ENCODE data around the gene RHD. TPM values are rescaled to one million over a fixed set of nuclear protein-coding genes. Genes with fewer than 3 reads are reported as not detected.
A peak's percentile ranks its signal among the peaks of the same experiment; 100 is the strongest.
"Not testable (repeated sequence)": the region's sequence is repeated elsewhere in the genome, so short reads cannot be mapped to it uniquely, and the experiment has no call there.

Gene RHD
- total RNA-seq, 3 donors from 2014 or later (not counting 1 experiment from before 2014, with no cell fraction given), result 0.21 TPM; not detected in 2

DNA sequence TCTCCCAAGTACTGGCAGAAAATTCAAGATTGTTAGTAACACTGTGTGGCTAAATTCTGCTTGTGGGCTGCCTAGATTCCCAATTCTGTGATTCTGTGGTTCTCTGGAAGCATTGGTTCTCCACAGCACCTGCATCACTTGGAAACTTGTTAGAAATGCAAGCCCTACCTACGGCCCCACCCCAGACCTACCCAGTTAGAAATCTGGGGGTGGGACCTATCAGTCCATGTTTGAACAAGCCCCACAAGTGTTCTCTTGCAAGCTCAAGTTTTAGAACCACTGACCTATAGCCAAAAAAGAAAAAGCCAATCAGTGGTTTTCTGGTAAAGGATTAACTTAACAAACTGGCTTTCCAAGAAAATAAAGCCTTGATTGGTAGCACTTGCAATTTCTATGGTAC is 35.9 kb downstream of the RHD start:
- DNase-seq; H3K27ac ChIP-seq (ENCODE audit: low read length); H3K9me3 Mint-ChIP-seq; intact Hi-C loops (cut with micrococcal nuclease); H3K4me1 Mint-ChIP-seq; H3K4me1 ChIP-seq (ENCODE audit: control insufficient read depth, insufficient read depth, low read length); H3K36me3 ChIP-seq (ENCODE audit: control insufficient read depth, insufficient read depth, low read length); H3K4me3 Mint-ChIP-seq; H3K27me3 ChIP-seq (ENCODE audit: control insufficient read depth, insufficient read depth, low read length); H3K9me3 ChIP-seq (ENCODE audit: control insufficient read depth, insufficient read depth, low read length); H3K4me3 ChIP-seq (ENCODE audit: low read length); H3K27me3 Mint-ChIP-seq (ENCODE audit: low read depth in 2 of 2); ATAC-seq; H3K36me3 Mint-ChIP-seq; H3K27ac Mint-ChIP-seq: not testable (repeated sequence)
- WGBS (ENCODE audit: insufficient coverage), result no CpG with 5 or more reads among the region's 1 CpG

DNA sequence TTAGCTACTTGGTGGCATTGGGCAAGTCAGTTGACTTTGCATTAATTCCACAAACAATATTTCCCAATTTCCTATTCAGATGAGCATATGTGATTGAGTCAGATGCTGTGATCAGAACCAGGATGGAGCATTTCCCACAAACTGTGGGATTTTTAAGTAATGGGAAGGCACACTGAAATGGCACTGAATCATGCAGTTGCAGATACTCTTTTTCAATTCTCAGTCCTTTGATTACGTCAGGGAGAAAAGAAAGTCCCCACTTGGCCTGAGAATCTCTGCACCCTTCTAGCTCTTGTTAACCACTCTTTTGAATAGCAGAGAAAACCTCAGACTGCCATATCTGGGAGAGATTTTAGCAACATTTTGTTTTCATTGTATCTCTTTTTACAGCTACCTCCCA is 36.8 kb downstream of the RHD start:
- not testable (repeated sequence) for H3K36me3 ChIP-seq (ENCODE audit: control insufficient read depth, insufficient read depth, low read length); H3K27ac Mint-ChIP-seq; DNase-seq

DNA sequence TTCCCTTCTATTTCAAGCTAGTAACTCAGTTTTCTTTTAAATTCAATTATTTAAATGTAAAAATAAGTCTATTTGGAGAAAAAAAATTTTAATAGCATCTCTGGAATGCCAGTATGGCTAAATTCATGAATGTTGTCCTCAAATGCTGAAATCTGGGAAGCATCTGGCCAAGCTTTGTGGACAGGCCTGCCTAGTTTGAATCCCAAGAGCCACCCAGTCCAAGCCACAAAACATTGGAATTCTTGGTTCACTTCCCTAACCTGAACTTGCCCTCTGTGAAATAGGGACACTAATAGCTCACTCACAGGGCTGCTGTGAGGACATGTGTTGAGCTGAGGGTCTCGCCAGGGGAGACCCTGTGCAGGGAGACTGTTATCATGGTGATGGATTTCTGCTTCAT is 37.2 kb downstream of the RHD start:
- H3K9me3 ChIP-seq (ENCODE audit: control insufficient read depth, insufficient read depth, low read length); H3K27me3 ChIP-seq (ENCODE audit: control insufficient read depth, insufficient read depth, low read length); H3K4me1 Mint-ChIP-seq; DNase-seq; H3K4me1 ChIP-seq (ENCODE audit: control insufficient read depth, insufficient read depth, low read length); intact Hi-C loops (cut with micrococcal nuclease); H3K36me3 ChIP-seq (ENCODE audit: control insufficient read depth, insufficient read depth, low read length); H3K27ac ChIP-seq (ENCODE audit: low read length); H3K27me3 Mint-ChIP-seq (ENCODE audit: low read depth in 2 of 2); H3K4me3 Mint-ChIP-seq; H3K9me3 Mint-ChIP-seq; H3K36me3 Mint-ChIP-seq; ATAC-seq; H3K4me3 ChIP-seq (ENCODE audit: low read length); H3K27ac Mint-ChIP-seq: not testable (repeated sequence)
- WGBS (ENCODE audit: insufficient coverage), result no CpG with 5 or more reads among the region's 1 CpG

More for the DNA sequence above, 36.8 kb downstream of the RHD start:
- intact Hi-C loops (cut with micrococcal nuclease); H3K27ac ChIP-seq (ENCODE audit: low read length); H3K4me3 ChIP-seq (ENCODE audit: low read length); H3K4me1 ChIP-seq (ENCODE audit: control insufficient read depth, insufficient read depth, low read length); H3K4me3 Mint-ChIP-seq; H3K9me3 ChIP-seq (ENCODE audit: control insufficient read depth, insufficient read depth, low read length); H3K27me3 Mint-ChIP-seq (ENCODE audit: low read depth in 2 of 2); H3K36me3 Mint-ChIP-seq; H3K4me1 Mint-ChIP-seq; H3K27me3 ChIP-seq (ENCODE audit: control insufficient read depth, insufficient read depth, low read length); H3K9me3 Mint-ChIP-seq: not testable (repeated sequence)
- WGBS (ENCODE audit: insufficient coverage), result 13% methylated on average over 1 of the region's 1 CpG
- ATAC-seq, result peak in 2 of 3 donors; percentile 56 to 61

DNA sequence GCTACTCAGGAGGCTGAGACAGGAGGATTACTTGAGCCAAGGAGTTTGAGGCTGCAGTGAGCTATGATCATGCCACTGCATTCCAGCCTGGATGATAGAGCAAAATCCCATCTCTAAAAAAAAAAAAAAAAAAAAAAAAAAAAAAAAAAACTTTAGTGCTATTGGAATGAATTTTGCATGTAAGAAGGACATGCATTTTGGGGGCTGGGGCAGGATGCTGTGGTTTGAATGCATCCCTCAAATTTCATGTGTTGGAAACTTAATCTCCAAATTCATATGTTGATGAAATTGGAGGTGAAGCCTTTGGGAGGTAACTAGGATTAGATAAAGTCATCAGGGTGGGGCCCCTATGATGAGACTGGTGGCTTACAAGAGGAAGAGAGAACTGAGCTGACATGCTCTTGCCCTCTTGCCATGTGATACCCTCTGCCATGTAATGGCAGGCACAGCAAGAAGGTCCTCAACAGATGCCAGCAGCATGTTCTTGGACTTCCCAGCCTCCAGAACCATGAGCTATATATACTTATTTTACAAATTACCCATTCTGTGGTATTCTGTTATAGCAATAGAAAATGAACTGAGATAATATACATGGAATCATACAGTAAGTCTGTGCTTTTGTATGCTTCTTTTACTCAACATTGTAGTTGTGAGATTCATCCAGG is 40.6 kb downstream of the RHD start:
- H3K4me1 ChIP-seq (ENCODE audit: control insufficient read depth, insufficient read depth, low read length); H3K4me1 Mint-ChIP-seq; H3K27ac ChIP-seq (ENCODE audit: low read length); H3K9me3 ChIP-seq (ENCODE audit: control insufficient read depth, insufficient read depth, low read length); ATAC-seq; H3K27me3 Mint-ChIP-seq (ENCODE audit: low read depth in 2 of 2); intact Hi-C loops (cut with micrococcal nuclease); H3K36me3 ChIP-seq (ENCODE audit: control insufficient read depth, insufficient read depth, low read length); H3K27me3 ChIP-seq (ENCODE audit: control insufficient read depth, insufficient read depth, low read length); H3K4me3 ChIP-seq (ENCODE audit: low read length); DNase-seq; H3K9me3 Mint-ChIP-seq; H3K36me3 Mint-ChIP-seq; H3K4me3 Mint-ChIP-seq: not testable (repeated sequence)
- H3K27ac Mint-ChIP-seq, result peak overlapping the region in 1 of 2 donors; percentile 57

DNA sequence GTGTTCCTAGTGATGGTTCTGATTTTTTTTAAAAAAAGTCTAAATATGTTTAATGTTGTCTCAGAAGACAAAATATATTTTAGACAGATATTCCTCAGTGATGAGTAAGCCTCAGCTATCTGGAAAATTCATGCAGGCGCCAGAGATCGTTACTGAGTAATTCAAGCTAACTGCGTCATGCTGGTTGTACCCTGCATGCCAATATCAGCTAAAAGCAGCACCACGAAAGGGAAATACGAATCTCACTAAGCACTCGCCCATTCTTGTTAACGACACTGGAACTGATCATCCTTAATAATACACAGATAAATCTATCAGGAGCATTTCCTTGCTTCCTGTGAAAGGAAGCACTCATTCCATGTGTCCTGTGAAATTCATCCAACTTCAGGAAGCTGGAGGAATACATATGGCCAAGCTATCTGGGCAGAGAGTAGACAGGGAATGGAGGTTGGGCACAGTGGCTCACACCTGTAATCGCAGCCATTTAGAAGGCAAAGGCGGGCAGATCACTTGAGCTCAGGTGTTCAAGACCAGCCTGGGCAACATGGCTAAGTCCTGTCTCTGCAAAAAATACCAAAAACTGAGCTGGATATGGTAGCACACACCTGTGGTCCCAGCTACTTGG is 48.1 kb downstream of the RHD start:
- H3K27me3 ChIP-seq (ENCODE audit: control insufficient read depth, insufficient read depth, low read length); H3K4me1 ChIP-seq (ENCODE audit: control insufficient read depth, insufficient read depth, low read length); DNase-seq; H3K27ac ChIP-seq (ENCODE audit: low read length); H3K4me3 ChIP-seq (ENCODE audit: low read length); H3K9me3 Mint-ChIP-seq; intact Hi-C loops (cut with micrococcal nuclease); H3K27ac Mint-ChIP-seq; H3K4me1 Mint-ChIP-seq; H3K9me3 ChIP-seq (ENCODE audit: control insufficient read depth, insufficient read depth, low read length); H3K27me3 Mint-ChIP-seq (ENCODE audit: low read depth in 2 of 2); H3K36me3 Mint-ChIP-seq; H3K4me3 Mint-ChIP-seq; ATAC-seq; H3K36me3 ChIP-seq (ENCODE audit: control insufficient read depth, insufficient read depth, low read length): not testable (repeated sequence)
- WGBS (ENCODE audit: insufficient coverage), result 97% methylated on average over 6 of the region's 9 CpGs

DNA sequence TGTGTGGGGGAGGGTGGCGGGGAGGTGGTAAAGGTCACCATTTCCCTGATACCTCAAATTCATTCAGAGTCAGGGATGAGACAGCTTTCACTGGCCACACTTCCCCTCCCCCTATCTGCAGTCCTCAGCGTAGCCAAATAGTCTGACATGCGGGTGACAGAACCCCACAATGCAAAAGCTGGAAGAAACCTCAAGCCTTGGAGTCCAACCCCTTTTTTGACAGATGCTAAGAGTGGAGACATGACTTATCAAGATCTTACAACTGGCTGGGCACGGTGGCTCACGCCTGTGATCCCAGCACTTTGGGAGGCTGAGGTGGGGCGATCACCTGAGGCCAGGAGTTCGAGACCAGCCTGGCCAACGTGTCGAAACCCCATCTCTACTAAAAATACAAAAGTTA is 49.8 kb downstream of the RHD start:
- not testable (repeated sequence) for H3K4me3 Mint-ChIP-seq; H3K9me3 ChIP-seq (ENCODE audit: control insufficient read depth, insufficient read depth, low read length)
- WGBS (ENCODE audit: insufficient coverage), result 89% methylated on average over 3 of the region's 9 CpGs

DNA sequence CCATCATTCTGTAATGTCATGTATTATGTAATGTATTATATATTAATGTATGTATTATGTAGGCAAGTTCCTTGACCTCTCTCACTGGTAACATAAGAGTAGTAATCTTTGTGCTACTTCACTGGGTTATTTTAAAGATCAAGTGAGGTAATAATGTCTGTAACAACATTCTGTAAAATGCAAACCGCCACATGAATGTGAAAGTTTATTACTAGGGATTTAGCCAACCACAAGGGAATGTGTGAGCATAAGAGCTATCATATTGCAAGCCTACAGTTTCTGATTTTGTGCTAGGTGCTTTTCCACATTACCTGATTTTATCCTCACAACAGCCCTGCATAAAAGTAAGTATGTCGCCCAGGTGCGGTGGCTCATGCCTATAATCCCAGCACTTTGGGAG is 52.1 kb downstream of the RHD start:
- H3K4me3 Mint-ChIP-seq; H3K27me3 Mint-ChIP-seq (ENCODE audit: low read depth in 2 of 2); ATAC-seq; H3K27me3 ChIP-seq (ENCODE audit: control insufficient read depth, insufficient read depth, low read length); H3K9me3 ChIP-seq (ENCODE audit: control insufficient read depth, insufficient read depth, low read length); intact Hi-C loops (cut with micrococcal nuclease); H3K4me1 ChIP-seq (ENCODE audit: control insufficient read depth, insufficient read depth, low read length); H3K27ac ChIP-seq (ENCODE audit: low read length); DNase-seq; H3K4me3 ChIP-seq (ENCODE audit: low read length); H3K36me3 ChIP-seq (ENCODE audit: control insufficient read depth, insufficient read depth, low read length); H3K36me3 Mint-ChIP-seq; H3K27ac Mint-ChIP-seq; H3K4me1 Mint-ChIP-seq; H3K9me3 Mint-ChIP-seq: not testable (repeated sequence)
- no CpG with 5 or more reads among the region's 3 CpGs for WGBS (ENCODE audit: insufficient coverage)

More for the DNA sequence above, 49.8 kb downstream of the RHD start:
- DNase-seq; H3K27me3 ChIP-seq (ENCODE audit: control insufficient read depth, insufficient read depth, low read length); H3K4me3 ChIP-seq (ENCODE audit: low read length); H3K27ac Mint-ChIP-seq; H3K4me1 ChIP-seq (ENCODE audit: control insufficient read depth, insufficient read depth, low read length); ATAC-seq; H3K36me3 Mint-ChIP-seq; H3K36me3 ChIP-seq (ENCODE audit: control insufficient read depth, insufficient read depth, low read length); H3K27ac ChIP-seq (ENCODE audit: low read length); intact Hi-C loops (cut with micrococcal nuclease); H3K9me3 Mint-ChIP-seq; H3K4me1 Mint-ChIP-seq; H3K27me3 Mint-ChIP-seq (ENCODE audit: low read depth in 2 of 2): not testable (repeated sequence)
